Chondrocyte (in vitro differentiated cells): Measurements from ENCODE around the gene ALDH7A1. TPM values are rescaled to one million over a fixed set of nuclear protein-coding genes. Genes with fewer than 3 reads are reported as not detected.

ENCODE experiments used
- DNase-seq: peaks from one replicate; pipeline ENCODE4 v3.0.0; 2021; ENCODE audit warnings: mixed read lengths, low spot score
- H3K27ac Mint-ChIP-seq: one replicate; pipeline ENCODE4 v1.8.0; 2021; ENCODE audit warnings: mild to moderate bottlenecking, moderate library complexity, mixed read lengths; ENCODE audit not compliant: unreplicated experiment
- H3K27me3 Mint-ChIP-seq: 2 replicates; pipeline ENCODE4 v1.8.0; 2021; ENCODE audit warnings: low read depth, mixed read lengths
- H3K36me3 Mint-ChIP-seq: 2 replicates; pipeline ENCODE4 v1.8.0; 2021; ENCODE audit warnings: low read depth, mixed read lengths
- H3K4me1 Mint-ChIP-seq: 2 replicates; pipeline ENCODE4 v1.8.0; 2021; ENCODE audit warnings: low read depth, mild to moderate bottlenecking, mixed read lengths
- H3K4me3 Mint-ChIP-seq: one replicate; pipeline ENCODE4 v1.8.0; 2021; ENCODE audit warnings: mild to moderate bottlenecking, moderate library complexity, mixed read lengths; ENCODE audit not compliant: unreplicated experiment
- H3K9me3 Mint-ChIP-seq: 2 replicates; pipeline ENCODE4 v1.8.0; 2021; ENCODE audit warnings: low read depth, mixed read lengths
- total RNA-seq: library from RNA; stranded (reverse); gene quantifications from 3 replicates; pipeline ENCODE4 v1.2.1, GENCODE V29; 2021
- TF ChIP-seq, protein P1 (sequence below): fragments of 200-600 bp; sonication (generic); IDR thresholded peaks from 2 replicates; pipeline ENCODE4 v1.5.0; 2021; ENCODE audit warnings: antibody characterized with exemption, mild to moderate bottlenecking, moderate library complexity

The ALDH7A1 gene
- total RNA-seq, 1 donor from 2014 or later = 54.0 TPM

DNA sequence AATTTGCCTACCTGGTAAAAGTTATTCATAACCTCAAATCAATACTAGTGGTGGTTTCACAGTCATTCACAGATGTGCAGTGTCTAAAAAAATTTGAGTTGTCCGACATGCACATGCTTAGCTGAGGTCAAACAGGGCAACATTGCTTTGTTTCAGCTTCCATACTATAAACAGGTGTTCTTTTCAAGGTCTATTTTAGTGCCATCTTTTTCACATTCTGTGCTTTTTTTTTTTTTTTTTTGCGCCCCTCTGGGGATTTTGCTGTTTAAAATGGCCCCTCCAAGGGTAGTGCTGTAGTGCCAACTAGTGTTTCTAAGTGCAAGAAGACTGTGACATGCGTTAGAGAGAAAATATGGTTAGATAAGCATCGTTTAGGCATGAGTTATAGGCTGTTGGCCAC is 20.3 kb upstream of the ALDH7A1 start:
- no peak for DNase-seq
- Mint-ChIP-seq H3K9me3 (no peaks in the 10 kb centered on the region), H3K4me1 (no peaks in the 10 kb centered on the region), H3K36me3 (peaks cover 12% of the 10 kb centered on the region), H3K27me3 (no peaks in the 10 kb centered on the region), H3K4me3 (no peak overlapping the region), H3K27ac (no peak overlapping the region)
- TF ChIP-seq, protein P1, sequence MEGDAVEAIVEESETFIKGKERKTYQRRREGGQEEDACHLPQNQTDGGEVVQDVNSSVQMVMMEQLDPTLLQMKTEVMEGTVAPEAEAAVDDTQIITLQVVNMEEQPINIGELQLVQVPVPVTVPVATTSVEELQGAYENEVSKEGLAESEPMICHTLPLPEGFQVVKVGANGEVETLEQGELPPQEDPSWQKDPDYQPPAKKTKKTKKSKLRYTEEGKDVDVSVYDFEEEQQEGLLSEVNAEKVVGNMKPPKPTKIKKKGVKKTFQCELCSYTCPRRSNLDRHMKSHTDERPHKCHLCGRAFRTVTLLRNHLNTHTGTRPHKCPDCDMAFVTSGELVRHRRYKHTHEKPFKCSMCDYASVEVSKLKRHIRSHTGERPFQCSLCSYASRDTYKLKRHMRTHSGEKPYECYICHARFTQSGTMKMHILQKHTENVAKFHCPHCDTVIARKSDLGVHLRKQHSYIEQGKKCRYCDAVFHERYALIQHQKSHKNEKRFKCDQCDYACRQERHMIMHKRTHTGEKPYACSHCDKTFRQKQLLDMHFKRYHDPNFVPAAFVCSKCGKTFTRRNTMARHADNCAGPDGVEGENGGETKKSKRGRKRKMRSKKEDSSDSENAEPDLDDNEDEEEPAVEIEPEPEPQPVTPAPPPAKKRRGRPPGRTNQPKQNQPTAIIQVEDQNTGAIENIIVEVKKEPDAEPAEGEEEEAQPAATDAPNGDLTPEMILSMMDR = no peak

DNA sequence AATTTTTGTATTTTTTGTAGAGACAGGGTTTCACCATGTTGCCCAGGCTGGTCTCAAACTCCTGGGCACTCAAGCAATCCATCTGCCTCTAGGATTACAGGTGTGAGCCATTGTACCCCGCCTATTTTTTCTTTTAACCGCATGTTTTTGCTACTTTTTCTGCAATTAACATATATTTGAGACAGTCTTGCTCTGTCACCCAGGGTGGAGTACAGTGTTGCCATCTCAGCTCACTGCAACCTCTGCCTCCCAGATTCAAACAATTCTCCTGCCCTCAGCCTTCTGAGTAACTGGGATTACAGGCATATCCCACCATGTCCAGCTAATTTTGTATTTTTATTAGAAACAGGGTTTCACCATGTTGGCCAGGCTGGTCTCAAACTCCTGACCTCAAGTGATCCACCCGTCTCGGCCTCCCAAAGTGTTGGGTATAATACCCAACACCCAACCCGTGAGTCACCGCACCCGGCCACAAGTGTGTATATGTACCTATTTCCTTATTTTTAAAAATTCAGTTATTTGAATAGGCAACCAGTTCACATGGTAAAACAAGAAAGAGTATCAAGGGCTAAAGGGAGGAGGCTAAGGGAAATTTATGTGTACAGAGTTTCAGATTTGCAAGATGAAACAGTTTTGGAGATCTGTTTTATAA is 19.0 kb upstream of the ALDH7A1 start:
- TF ChIP-seq, protein P1 = no peak
- Mint-ChIP-seq H3K36me3 (peaks cover 17% of the 10 kb centered on the region), H3K27ac (no peak overlapping the region), H3K27me3 (no peaks in the 10 kb centered on the region), H3K4me1 (no peaks in the 10 kb centered on the region), H3K4me3 (no peak overlapping the region), H3K9me3 (no peaks in the 10 kb centered on the region)
- no peak for DNase-seq

DNA sequence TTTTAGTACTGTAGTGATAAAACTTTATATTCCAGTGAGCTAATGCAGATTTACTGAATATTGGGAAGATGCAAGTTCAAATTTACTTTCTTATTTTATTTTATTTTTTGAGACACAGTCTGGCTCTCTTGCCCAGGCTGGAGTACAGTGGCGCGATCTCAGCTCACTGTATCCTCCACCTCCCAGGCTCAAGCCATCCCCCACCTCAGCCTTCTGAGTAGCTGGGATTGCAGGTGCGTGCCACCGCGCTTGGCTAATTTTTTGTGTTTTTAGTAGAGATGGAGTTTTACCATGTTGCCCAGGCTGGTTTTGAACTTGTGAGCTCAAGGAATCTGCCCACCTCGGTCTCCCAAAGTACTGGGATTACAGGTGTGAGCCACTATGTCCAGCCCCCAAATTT is 15.6 kb upstream of the ALDH7A1 start:
- no peaks in the 10 kb centered on the region for H3K9me3 Mint-ChIP-seq
- peaks cover 10% of the 10 kb centered on the region for H3K4me1 Mint-ChIP-seq
- no peak overlapping the region for H3K27ac Mint-ChIP-seq
- H3K27me3 Mint-ChIP-seq = no peaks in the 10 kb centered on the region
- H3K36me3 Mint-ChIP-seq = peaks cover 19% of the 10 kb centered on the region
- TF ChIP-seq, protein P1 = no peak
- no peak overlapping the region for H3K4me3 Mint-ChIP-seq
- no peak for DNase-seq

DNA sequence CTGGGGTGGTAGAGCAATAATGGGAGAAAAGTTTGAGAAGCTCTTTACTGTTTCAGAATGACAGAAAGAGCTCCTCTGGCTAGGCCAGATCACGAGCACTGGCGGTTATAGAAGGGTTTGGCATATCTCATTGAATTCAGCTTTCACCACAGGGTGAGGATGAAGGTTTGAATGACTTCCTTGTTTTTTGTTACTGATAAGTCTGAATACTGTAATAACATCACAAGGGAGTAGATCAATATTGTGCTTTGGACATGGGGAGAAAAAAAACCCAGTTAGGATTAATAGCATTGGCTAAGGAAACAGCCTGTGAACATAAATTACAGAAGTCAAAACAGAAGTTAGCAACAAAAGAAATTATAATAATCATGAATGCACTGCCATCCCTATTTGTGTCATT is 15.1 kb upstream of the ALDH7A1 start:
- no peaks in the 10 kb centered on the region for H3K27me3 Mint-ChIP-seq
- no peaks in the 10 kb centered on the region for H3K9me3 Mint-ChIP-seq
- H3K4me3 Mint-ChIP-seq = no peak overlapping the region
- no peak for DNase-seq
- H3K36me3 Mint-ChIP-seq = peaks cover 19% of the 10 kb centered on the region
- TF ChIP-seq, protein P1 = no peak
- H3K4me1 Mint-ChIP-seq = peaks cover 15% of the 10 kb centered on the region
- no peak overlapping the region for H3K27ac Mint-ChIP-seq

DNA sequence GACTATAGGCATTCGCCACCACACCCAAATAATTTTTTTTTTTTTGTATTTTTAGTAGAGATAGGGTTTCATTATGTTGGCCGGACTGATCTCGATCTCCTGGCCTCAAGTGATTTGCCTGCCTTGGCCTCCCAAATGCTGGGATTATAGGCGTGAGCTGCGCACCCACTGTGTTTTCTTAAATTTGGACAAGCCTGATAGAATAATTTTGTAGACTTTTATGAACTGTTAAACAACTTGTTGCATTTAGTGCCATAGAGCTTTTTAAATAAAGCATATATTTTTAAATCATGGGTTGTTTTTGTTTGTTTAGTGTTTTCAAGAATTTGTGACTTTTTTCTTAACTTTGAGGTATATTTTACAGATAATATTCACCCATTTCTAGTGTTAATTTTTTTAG is 10.5 kb upstream of the ALDH7A1 start:
- no peak overlapping the region for H3K27ac Mint-ChIP-seq
- H3K4me3 Mint-ChIP-seq = no peak overlapping the region
- no peak for DNase-seq
- H3K4me1 Mint-ChIP-seq = peaks cover 37% of the 10 kb centered on the region
- H3K36me3 Mint-ChIP-seq = peaks cover 19% of the 10 kb centered on the region
- H3K27me3 Mint-ChIP-seq = no peaks in the 10 kb centered on the region
- TF ChIP-seq, protein P1 = no peak
- no peaks in the 10 kb centered on the region for H3K9me3 Mint-ChIP-seq
